GM10266 (cell line): ENCODE measurements around the gene GNAI3.

Experiments used
- DNase-seq: peaks from one replicate; pipeline ENCODE4 v3.0.0; 2012; ENCODE audit errors: extremely low spot score
- CTCF ChIP-seq: IDR thresholded peaks from 2 replicates; pipeline ENCODE4 v1.5.1; 2012; ENCODE audit warnings: mild to moderate bottlenecking, low read depth; ENCODE audit not compliant: control insufficient read depth, insufficient read depth; ENCODE audit errors: missing control alignments

The GNAI3 gene

DNA sequence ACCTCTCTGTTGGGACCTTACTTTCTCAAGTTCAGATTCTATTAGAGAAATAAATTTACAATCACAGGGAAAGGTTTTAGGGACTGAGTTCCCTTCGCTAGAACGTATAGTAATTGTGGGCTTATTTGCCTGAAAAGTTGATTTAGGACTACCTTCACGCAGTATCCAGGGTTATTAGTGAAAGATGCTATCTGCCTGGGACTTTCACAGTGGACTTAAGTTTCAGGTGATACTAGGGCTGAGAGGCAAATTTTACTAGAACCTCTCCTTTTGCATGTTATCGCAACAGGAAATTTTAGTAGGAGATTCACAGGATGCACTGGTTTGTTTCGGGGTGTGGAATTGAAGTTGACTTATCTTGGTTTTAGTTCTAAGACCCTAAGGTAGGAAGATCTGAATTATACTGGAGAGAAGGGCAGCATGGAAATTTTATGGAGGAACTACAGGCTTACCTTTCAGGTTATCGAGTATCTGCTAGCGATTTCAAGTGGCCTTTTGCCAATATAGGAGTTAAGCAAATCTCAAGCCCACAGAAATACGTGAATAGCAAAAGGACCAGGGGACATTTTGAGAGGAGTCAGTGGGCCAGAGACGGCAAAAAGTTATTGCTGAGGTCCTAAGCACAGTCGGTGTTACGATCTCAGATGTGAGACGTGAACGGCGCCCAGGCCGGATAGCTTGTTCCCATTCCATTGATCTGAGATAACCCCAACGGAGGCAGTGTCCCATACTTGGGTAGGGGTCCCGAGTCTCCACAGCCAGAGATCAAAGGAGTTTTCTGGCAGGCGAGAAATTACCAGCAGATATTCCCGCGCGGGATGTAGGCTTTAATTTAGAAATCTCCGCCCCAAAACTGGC is 723 bp upstream of the GNAI3 start:
- no peak for TF ChIP-seq CTCF
- DNase-seq = no peak

GRCh38 chr1:109556563-109556962 is 8.1 kb downstream of the GNAI3 start:
- DNase-seq = no peak
- TF ChIP-seq CTCF = no peak

- no peak for TF ChIP-seq CTCF
- no peak for DNase-seq
Observed at GRCh38 chr1:109557520-109557919, 9.1 kb downstream of the GNAI3 start.

- TF ChIP-seq CTCF = no peak
Observed at GRCh38 chr1:109559995-109560394, 11.6 kb downstream of the GNAI3 start.

GRCh38 chr1:109564194-109564878 is 15.9 kb downstream of the GNAI3 start:
- TF ChIP-seq CTCF = no peak
- DNase-seq = no peak

More at GRCh38 chr1:109559995-109560394, 11.6 kb downstream of the GNAI3 start:
- DNase-seq = no peak

GRCh38 chr1:109565241-109565640 is 16.8 kb downstream of the GNAI3 start:
- DNase-seq = no peak
- TF ChIP-seq CTCF = no peak

GRCh38 chr1:109566982-109567381 is 18.6 kb downstream of the GNAI3 start:
- TF ChIP-seq CTCF = no peak
- DNase-seq = no peak
